Upper lobe of left lung (tissue), 4 donors: ENCODE data around the gene IP6K1.

Experiments used
- EP300 ChIP-seq, 4 donors: sonication (generic); formaldehyde crosslinking; IDR thresholded peaks; one replicate each; pipeline ENCODE4 v1.5.1; 2017; ENCODE audit warnings: antibody characterized with exemption in 4 of 4, control low read depth in 2 of 4
- POLR2AphosphoS5 ChIP-seq, 2 donors: sonication (generic); formaldehyde crosslinking; IDR thresholded peaks; one replicate each; pipeline ENCODE4 v1.5.1; 2017; ENCODE audit warnings: antibody characterized with exemption in 2 of 2
- TF ChIP-seq, protein P1 (sequence below), 6 experiments: fragments of 450-650 bp in 4 of 6; fragments of 200-600 bp in 2 of 6; sonication (generic) in 2 of 6; IDR thresholded peaks; one replicate each; pipeline ENCODE4 v1.5.1; 2016 to 2019; ENCODE audit warnings: antibody characterized with exemption in 6 of 6

DNA sequence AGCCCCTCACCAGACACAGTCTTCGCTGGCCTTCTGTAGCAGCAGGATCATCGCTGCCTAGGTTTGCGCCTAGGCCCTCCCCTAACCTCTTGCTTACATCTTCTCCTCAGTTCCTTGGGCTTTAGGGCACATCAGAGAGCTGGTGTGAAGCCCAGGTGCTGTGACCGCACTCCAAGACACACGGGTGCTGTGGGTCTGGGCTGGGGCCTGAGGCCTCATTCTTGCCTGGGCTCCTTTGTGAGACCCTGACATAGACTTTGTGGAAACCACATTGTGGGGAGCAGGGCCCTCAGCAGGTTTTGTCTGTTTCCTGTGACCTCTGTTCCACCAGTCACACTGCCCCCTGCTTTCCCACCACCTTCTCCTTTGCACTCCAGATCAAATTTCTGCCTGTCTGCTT lies 74.9 kb downstream of the IP6K1 start:
- TF ChIP-seq, protein P1, sequence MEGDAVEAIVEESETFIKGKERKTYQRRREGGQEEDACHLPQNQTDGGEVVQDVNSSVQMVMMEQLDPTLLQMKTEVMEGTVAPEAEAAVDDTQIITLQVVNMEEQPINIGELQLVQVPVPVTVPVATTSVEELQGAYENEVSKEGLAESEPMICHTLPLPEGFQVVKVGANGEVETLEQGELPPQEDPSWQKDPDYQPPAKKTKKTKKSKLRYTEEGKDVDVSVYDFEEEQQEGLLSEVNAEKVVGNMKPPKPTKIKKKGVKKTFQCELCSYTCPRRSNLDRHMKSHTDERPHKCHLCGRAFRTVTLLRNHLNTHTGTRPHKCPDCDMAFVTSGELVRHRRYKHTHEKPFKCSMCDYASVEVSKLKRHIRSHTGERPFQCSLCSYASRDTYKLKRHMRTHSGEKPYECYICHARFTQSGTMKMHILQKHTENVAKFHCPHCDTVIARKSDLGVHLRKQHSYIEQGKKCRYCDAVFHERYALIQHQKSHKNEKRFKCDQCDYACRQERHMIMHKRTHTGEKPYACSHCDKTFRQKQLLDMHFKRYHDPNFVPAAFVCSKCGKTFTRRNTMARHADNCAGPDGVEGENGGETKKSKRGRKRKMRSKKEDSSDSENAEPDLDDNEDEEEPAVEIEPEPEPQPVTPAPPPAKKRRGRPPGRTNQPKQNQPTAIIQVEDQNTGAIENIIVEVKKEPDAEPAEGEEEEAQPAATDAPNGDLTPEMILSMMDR (IDR thresholded peaks at IDR 0.05): no peak
- no peak for TF ChIP-seq POLR2AphosphoS5 (IDR thresholded peaks at IDR 0.05)
- no peak for TF ChIP-seq EP300 (IDR thresholded peaks at IDR 0.05)
